Stimulated activated CD4-positive, alpha-beta T cell treated with anti-CD3 and anti-CD28 coated beads, Interleukin-4, amount 100 ng/mL, for 1 hour (primary cell): ENCODE measurements around the gene SCLY.
A peak's percentile ranks its signal among the peaks of the same experiment; 100 is the strongest.
"Not testable (repeated sequence)": the region's sequence is repeated elsewhere in the genome, so short reads cannot be mapped to it uniquely, and the experiment has no call there.

Experiments used
- DNase-seq: peaks from one replicate; pipeline ENCODE4 v3.0.0-alpha.2; 2020

SCLY gene

DNA sequence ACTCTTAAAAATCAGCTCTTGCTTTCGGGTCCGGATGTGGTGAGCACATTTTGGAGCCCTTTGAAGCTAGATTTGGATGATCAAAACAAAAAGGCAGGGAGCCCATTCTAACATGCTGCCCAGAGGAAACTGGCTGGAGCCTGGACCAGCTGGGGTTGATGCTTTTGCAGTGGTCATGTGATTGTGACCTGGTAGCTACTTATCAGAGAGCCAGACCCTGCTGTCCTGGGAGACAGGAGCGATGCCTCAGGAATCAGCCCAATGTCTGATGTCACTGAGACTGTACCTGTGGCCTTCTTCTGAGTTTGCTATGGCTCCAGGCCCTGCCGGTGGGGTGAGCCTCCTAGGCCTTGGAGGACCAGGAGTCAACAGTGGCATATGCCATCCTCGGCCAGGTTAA, 18.7 kb upstream of the SCLY start:
- no peak for DNase-seq

- no peak for DNase-seq
Observed at GRCh38 chr2:238042849-238043584, 17.8 kb upstream of the SCLY start.

- DNase-seq, result no peak
Observed at GRCh38 chr2:238043851-238044250, 16.9 kb upstream of the SCLY start.

GRCh38 chr2:238045575-238045974, 15.2 kb upstream of the SCLY start:
- DNase-seq, result no peak

- no peak for DNase-seq
Observed at GRCh38 chr2:238046725-238047270, 14.0 kb upstream of the SCLY start.

DNA sequence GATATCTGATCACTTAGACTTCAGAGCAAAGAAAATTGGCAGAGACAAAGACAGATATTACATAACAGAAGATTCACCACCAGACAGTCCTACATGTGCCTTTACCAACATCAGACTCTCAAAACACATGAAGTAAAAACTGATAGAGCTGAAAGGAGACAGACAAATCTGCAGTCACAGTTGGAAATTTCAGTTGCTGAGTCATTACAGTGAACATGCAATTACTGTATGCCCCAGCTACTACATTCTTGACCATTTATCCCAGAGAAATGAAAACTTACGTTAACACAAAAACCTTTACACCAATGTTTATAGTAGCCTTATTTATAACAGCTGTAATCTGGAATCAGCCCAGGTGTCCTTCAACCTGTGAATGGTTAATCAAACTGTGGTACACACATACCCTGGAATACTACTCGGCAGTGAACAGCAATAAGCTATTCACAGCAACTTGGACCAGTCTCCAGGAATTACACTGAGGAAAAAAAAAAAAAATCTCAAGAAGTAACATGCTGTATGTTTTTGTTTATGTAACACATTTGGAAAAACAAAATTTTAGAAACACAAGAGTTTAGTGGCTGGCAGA, 7.5 kb upstream of the SCLY start:
- DNase-seq, result no peak

GRCh38 chr2:238055841-238056240, 5.0 kb upstream of the SCLY start:
- no peak for DNase-seq

DNA sequence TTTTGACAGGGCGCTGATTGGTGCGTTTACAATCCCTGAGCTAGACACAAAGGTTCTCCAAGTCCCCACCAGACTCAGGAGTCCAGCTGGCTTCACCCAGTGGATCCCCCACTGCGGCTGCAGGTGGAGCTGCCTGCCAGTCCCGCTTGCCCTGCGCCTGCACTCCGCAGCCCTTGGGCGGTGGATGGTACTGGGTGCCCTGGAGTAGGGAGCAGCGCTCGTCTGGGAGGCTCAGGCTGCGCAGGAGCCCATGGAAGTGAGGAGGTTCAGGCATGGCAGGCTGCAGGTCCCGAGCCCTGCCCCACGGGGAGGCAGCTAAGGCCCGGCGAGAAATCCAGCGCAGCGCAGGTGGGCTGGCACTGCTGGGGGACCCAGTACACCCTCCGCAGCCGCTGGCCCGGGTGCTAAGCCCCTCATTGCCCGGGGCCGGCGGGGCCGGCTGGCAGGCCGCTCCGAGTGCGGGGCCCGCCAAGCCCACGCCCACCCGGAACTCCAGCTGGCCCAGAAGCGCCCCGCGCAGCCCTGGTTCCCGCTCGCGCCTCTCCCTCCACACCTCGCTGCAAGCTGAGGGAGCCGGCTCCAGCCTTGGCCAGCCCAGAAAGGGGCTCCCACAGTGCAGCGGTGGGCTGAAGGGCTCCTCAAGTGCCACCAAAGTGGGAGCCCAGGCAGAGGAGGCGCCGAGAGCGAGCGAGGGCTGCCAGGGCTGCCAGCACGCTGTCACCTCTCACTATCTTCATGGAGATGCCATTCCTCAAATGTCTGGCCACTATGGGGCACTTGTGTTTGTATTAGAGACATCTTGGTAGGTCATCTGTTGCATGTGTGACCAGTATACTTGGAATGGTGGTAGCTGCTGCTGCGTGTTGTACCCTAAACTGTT, 2.9 kb upstream of the SCLY start:
- not testable (repeated sequence) for DNase-seq

GRCh38 chr2:238059505-238059904, 1.3 kb upstream of the SCLY start:
- DNase-seq, result no peak

- DNase-seq, result no peak
Observed at GRCh38 chr2:238060096-238060541, 682 bp upstream of the SCLY start.

- DNase-seq, result peak; percentile 41
Observed at GRCh38 chr2:238061315-238062202, 758 bp downstream of the SCLY start.

GRCh38 chr2:238063414-238064189, 2.8 kb downstream of the SCLY start:
- DNase-seq, result no peak

DNA sequence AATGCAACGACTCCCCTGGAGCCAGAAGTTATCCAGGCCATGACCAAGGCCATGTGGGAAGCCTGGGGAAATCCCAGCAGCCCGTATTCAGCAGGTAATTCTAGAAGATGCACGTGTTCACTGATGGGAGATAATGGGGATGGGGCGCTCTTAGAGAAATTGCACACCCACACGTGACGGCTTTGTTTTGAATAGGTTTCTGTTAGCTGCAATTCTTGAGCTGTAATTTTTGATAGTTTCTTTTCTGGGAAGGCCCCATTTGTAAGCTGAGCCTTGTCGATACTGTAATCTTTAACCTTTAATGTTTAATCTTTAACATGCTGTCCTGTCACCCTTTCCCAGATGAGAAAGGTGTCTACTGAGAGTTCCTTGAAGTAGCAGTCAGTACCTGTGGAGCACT, 3.6 kb downstream of the SCLY start:
- no peak for DNase-seq

DNA sequence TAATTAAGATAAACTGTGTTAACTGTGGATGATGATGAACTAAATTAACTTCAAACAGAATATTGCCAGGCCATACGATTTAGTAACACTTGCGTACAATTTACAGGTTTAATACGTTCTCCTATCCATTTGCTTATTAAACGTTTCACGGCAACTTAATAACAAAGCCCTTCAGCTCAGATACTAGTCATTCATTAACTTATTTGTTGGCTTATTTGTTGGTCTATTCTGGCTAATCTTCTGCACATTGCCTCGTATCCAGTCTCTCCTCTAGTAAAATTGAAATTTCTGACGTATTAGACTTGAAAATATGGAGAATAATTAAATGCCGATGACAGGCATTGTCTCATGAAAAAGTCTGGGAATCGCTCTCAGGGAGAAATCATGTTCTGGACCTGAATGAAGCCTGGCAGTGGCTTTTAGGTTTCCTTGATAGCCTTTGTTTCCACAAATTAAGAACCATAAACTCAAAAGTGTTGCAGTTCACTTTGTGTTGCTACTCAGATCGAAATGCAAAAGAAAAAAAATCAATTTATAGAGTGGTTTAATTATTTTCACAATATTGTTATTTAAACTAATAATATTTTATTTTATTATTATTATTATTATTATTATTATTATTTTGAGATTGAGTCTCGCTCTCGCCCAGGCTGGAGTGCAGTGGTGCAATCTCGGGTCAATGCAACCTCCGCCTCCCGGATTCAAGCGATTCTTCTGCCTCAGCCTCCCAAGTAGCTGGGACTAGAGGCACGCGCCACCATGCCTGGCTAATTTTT, 4.5 kb downstream of the SCLY start:
- no peak for DNase-seq

GRCh38 chr2:238066218-238066617, 5.4 kb downstream of the SCLY start:
- DNase-seq, result no peak

GRCh38 chr2:238066718-238067117, 5.9 kb downstream of the SCLY start:
- not testable (repeated sequence) for DNase-seq

- DNase-seq, result no peak
Observed at GRCh38 chr2:238067939-238068338, 7.1 kb downstream of the SCLY start.

DNA sequence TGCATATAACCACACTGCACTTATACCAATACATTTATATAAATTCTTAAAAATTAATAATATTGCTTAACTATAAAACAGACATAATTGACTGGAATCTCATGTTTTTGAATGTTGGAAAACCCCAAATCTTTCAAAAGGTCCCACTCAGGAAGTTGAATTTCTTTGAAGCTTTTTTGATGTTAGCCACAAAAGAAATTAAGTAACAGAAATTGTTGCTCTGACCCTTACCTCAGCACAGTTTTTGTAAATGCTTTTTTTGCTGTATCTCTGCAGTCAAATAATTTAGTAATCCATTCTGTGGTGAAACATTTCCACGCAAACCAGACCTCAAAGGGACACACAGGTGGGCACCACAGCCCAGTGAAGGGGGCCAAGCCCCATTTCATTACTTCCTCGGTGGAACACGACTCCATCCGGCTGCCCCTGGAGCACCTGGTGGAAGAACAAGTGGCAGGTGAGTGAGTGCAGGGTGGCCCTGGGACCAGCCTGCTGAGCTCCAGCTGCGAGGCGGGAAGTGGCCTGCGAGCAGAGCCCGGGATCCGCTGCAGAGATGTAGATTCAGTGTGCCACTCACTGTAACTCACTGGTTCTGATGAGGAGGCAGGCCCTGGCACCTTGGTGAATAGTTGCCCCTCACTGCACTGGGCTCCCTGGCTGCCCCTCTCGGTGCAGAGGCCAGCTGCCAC, 8.4 kb downstream of the SCLY start:
- DNase-seq, result no peak

- DNase-seq, result no peak
Observed at GRCh38 chr2:238069877-238070276, 9.1 kb downstream of the SCLY start.

DNA sequence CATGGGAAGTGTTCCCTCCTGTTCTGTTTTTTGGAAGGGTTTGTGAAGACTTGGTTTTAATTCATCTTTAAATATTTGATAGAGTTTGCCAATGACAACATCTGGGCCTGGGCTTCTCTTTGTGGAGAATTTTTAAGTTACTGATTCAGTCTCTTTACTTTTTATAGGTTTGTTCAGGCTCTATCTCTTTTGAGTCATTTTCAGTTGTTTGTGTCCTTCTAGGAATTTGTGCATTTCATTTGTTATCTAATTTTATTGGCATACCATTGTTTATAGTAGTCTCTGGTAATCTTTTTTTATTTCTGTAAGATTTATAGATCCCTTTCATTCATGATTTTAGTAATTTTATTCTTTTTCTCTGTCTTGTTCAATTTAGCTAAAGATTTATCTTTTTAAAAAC, 14.6 kb downstream of the SCLY start:
- DNase-seq, result no peak
